AG09319 (cell line): Measurements from ENCODE around the gene GABRA4.

ENCODE experiments used
- DNase-seq: peaks from one replicate; pipeline ENCODE4 v3.0.0-alpha.2; 2010; ENCODE audit warnings: low read depth; ENCODE audit errors: extremely low read depth
- CTCF ChIP-seq: IDR thresholded peaks from 2 replicates; pipeline ENCODE4 v1.5.1; 2011; ENCODE audit warnings: low read depth, mild to moderate bottlenecking, inconsistent platforms, low read length, moderate library complexity

Gene GABRA4

GRCh38 chr4:46874811-46875210 is 118.6 kb downstream of the GABRA4 start:
- no peak for DNase-seq
- no peak for TF ChIP-seq CTCF

- no peak for TF ChIP-seq CTCF
- no peak for DNase-seq
These were observed 123.0 kb downstream of the GABRA4 start for GRCh38 chr4:46870411-46870810.
